ENCODE results near the gene PKN2.

Gene PKN2

DNA sequence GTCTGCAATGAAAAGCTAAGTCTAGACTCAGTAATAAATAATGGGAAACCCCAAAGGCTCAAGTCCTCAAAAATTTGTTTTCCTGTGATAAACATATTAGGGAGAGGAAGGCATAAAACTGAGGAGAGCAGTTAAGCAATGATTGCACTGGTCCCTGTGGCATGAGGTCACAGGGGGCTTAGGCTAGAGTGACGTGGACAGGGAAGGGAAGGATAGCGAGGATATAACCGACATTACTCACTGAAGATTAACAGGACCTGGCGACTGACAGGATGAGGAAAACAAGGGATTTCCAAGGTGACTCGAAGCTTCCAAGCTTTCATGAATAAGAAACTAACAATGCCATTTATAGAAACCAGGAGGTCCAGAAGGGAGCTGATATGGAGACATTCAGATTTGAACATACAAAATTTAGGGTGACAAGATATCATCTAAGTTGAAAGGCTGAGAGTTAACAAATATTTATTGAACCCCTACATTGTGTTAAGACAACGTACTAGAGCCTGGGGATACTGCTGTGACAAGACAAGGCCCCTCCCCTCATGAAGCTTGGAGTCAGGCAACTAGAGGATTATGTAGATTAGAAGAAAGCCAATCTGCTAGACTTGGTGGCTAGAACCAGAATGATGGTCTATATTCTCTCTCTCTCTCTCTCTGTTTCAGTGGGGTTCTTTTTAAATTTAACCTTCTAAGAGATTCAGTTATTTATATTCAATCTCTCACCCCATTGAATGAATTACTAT lies 33.2 kb upstream of the PKN2 start:
- H3K27ac ChIP-seq: no peak overlapping the region
- H3K9ac ChIP-seq: no peak overlapping the region
- no peak for TF ChIP-seq Cebpa-rat (IDR thresholded peaks at IDR 0.05)
- no peak overlapping the region for H3K4me2 ChIP-seq
- H3K4me1 ChIP-seq: no peaks in the 10 kb centered on the region
- no peaks in the 10 kb centered on the region for H3K27me3 ChIP-seq
- H3K9me3 ChIP-seq (replicated peaks in 1 of 11): no peaks in the 10 kb centered on the region
- H3K36me3 ChIP-seq: no peaks in the 10 kb centered on the region
- H4K20me1 ChIP-seq: no peaks in the 10 kb centered on the region
- H3K4me3 ChIP-seq: no peak overlapping the region

DNA sequence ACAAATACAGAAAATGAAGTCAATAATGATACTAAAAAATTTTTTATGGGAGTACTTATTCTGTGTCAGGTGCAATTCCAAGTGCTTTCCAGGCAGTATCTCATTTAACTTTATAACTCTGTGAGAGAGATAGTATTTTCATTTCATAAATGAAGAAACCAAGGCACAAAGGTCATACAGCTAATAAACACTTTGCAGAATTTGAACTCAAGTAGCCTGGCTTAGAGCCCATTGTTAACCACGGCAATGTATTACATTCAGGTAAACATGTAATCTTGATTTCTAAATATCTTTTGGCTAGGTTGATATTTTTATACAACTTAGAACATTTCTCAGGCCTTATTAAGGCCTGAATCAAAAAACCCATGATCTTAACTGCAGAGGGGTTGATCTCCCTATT lies 28.9 kb upstream of the PKN2 start:
- Histone ChIP-seq H4K20me1 (no peaks in the 10 kb centered on the region), H3K36me3 (no peaks in the 10 kb centered on the region), H3K9me3 (replicated peaks in 1 of 11) (no peaks in the 10 kb centered on the region), H3K27me3 (no peaks in the 10 kb centered on the region), H3K4me2 (no peak overlapping the region), H3K4me3 (no peak overlapping the region), H3K4me1 (no peaks in the 10 kb centered on the region), H3K27ac (no peak overlapping the region), H3K9ac (no peak overlapping the region)
- TF ChIP-seq Cebpa-rat (IDR thresholded peaks at IDR 0.05): no peak

GRCh38 chr1:88655685-88656299 lies 28.3 kb upstream of the PKN2 start:
- H3K36me3 ChIP-seq: no peaks in the 10 kb centered on the region
- no peaks in the 10 kb centered on the region for H4K20me1 ChIP-seq
- H3K4me2 ChIP-seq: no peak overlapping the region
- no peak for TF ChIP-seq Cebpa-rat (IDR thresholded peaks at IDR 0.05)
- H3K4me1 ChIP-seq: peaks cover 0 to under 1% (median 0%) of the 10 kb centered on the region in 10 experiments; a peak in 1 of 20 replicates
- H3K9me3 ChIP-seq (replicated peaks in 1 of 11): no peaks in the 10 kb centered on the region
- H3K27ac ChIP-seq: no peak overlapping the region
- H3K4me3 ChIP-seq: no peak overlapping the region
- H3K9ac ChIP-seq: no peak overlapping the region
- H3K27me3 ChIP-seq: no peaks in the 10 kb centered on the region

DNA sequence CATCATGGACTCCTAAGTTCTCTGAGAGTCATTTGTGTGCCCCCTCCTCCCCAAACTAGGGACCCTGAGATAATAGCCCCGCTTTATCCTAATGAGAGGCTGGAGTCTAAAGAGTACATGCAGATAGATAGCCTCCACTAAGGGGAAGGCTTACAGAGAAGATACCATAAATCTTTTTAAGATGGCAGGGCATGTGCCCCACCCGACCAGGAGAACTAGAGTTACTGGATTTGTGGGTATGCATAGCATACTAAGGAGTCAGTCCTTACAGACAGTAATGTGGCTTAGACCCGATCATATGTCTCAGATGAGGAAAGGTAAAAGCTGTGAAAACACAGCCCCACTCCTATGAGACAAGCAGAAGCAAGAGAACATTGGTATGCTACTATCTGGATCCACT lies 25.7 kb upstream of the PKN2 start:
- TF ChIP-seq Cebpa-rat (IDR thresholded peaks at IDR 0.05): no peak
- Histone ChIP-seq H3K27ac (no peak overlapping the region), H3K4me3 (no peak overlapping the region), H3K27me3 (no peaks in the 10 kb centered on the region), H3K4me2 (no peak overlapping the region), H3K9me3 (replicated peaks in 1 of 11) (no peaks in the 10 kb centered on the region), H3K9ac (no peak overlapping the region), H3K36me3 (no peaks in the 10 kb centered on the region), H4K20me1 (no peaks in the 10 kb centered on the region), H3K4me1 (peaks cover 0 to 6% (median 0%) of the 10 kb centered on the region in 10 experiments; a peak in 3 of 20 replicates)

DNA sequence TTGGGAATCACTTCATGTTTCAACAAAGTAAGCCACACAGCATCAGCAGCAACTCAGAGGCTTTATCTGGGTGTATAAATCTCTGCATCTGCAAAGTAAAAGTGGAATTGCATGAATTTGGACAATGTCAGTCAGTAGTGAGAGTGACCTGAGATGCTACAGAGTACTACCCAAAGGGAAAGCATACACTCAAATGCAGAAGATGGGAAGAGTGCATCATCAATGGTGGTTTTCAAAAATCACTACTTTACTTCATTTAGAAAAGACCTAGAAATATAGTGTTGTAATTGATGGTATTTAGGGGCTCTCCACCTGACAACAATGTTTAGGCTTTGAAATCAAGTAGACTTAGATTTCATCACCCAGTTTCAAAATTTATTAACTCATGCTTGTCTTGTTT lies 24.5 kb upstream of the PKN2 start:
- no peaks in the 10 kb centered on the region for H4K20me1 ChIP-seq
- H3K4me1 ChIP-seq: peaks cover 0 to 6% (median 0%) of the 10 kb centered on the region in 10 experiments; a peak in 3 of 20 replicates
- no peaks in the 10 kb centered on the region for H3K36me3 ChIP-seq
- H3K9ac ChIP-seq: no peak overlapping the region
- no peak for TF ChIP-seq Cebpa-rat (IDR thresholded peaks at IDR 0.05)
- no peak overlapping the region for H3K4me3 ChIP-seq
- no peak overlapping the region for H3K4me2 ChIP-seq
- H3K27ac ChIP-seq: no peak overlapping the region
- H3K9me3 ChIP-seq (replicated peaks in 1 of 11): no peaks in the 10 kb centered on the region
- H3K27me3 ChIP-seq: no peaks in the 10 kb centered on the region

DNA sequence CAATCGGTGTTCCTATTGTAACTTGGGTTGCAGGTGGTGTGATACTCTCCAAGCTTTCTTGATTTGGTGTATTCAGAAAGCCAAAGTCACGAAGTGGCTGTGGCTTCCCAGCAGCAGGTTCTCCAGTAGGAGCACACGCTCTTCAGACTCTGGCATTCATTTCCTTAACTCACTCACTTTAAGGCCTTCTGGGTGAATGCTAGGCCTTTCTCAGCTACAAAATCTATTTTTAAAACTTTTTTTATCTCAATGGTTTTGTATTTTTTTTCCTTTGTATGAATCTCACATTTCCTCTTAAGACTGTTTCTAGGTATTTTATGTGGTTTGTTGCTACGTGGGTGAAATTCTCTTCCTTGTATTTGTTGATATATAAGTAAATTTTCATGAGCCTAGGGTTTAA lies 22.9 kb upstream of the PKN2 start:
- H3K4me2 ChIP-seq: peak overlapping the region in 2 of 11 experiments; percentile 7 to 14; a peak in 2 of 22 replicates

GRCh38 chr1:88661951-88662699 lies 21.9 kb upstream of the PKN2 start:
- Histone ChIP-seq H3K36me3 (no peaks in the 10 kb centered on the region), H3K27me3 (no peaks in the 10 kb centered on the region), H3K27ac (no peak overlapping the region), H4K20me1 (no peaks in the 10 kb centered on the region), H3K9ac (no peak overlapping the region), H3K4me2 (no peak overlapping the region), H3K9me3 (replicated peaks in 1 of 11) (no peaks in the 10 kb centered on the region), H3K4me1 (peaks cover 0 to 6% (median 0%) of the 10 kb centered on the region in 10 experiments; a peak in 3 of 20 replicates), H3K4me3 (no peak overlapping the region)
- no peak for TF ChIP-seq Cebpa-rat (IDR thresholded peaks at IDR 0.05)

More for the DNA sequence above, 22.9 kb upstream of the PKN2 start:
- Histone ChIP-seq H3K4me1 (peaks cover 0 to 6% (median 0%) of the 10 kb centered on the region in 10 experiments; a peak in 3 of 20 replicates), H3K27ac (no peak overlapping the region), H4K20me1 (no peaks in the 10 kb centered on the region), H3K9ac (no peak overlapping the region), H3K27me3 (no peaks in the 10 kb centered on the region), H3K9me3 (replicated peaks in 1 of 11) (no peaks in the 10 kb centered on the region), H3K36me3 (no peaks in the 10 kb centered on the region), H3K4me3 (no peak overlapping the region)
- TF ChIP-seq Cebpa-rat (IDR thresholded peaks at IDR 0.05): no peak

DNA sequence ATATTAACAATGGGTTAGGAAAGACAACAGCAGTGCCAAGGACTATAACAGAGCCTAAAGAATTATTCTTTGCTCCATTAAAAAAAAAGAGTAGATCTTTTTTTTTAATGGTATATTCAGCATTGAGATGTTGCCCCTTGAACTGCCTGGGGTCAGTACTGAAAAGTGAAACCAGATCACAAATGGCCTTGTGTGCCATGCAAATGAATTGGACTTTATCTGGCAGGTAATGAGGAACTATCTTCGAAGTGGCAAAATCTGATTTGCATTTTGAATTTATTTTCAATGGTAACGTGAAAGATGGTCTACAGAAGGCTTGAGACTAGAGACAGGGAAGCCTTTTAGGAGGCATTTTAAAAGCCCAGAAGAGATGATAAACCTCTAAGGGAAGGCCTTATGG lies 21.4 kb upstream of the PKN2 start:
- no peak overlapping the region for H3K4me2 ChIP-seq
- H3K27ac ChIP-seq: no peak overlapping the region
- no peak overlapping the region for H3K9ac ChIP-seq
- TF ChIP-seq Cebpa-rat (IDR thresholded peaks at IDR 0.05): no peak
- H3K9me3 ChIP-seq (replicated peaks in 1 of 11): no peaks in the 10 kb centered on the region
- no peaks in the 10 kb centered on the region for H3K27me3 ChIP-seq
- no peaks in the 10 kb centered on the region for H3K36me3 ChIP-seq
- H4K20me1 ChIP-seq: no peaks in the 10 kb centered on the region
- H3K4me3 ChIP-seq: no peak overlapping the region
- H3K4me1 ChIP-seq: peaks cover 0 to 6% (median 0%) of the 10 kb centered on the region in 10 experiments; a peak in 3 of 20 replicates

DNA sequence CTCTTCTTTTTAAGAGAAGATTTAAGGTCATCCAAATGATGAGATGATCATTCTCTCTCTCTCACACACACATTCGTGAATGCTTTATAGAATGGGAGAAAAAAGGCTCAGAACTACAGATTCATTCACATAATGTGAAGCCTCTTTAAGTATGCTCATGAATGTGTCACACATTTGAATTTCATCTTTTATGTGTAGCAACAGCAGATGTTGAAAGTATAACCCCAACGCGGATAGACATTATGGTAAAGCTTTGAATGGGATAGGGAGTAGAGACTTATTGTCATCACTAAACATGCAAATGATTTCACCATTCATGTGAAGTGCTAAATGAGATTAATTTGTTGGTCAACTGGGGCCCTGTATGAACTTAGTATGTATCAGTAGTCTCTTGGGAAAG lies 15.7 kb upstream of the PKN2 start:
- Histone ChIP-seq H3K9ac (no peak overlapping the region), H3K4me3 (no peak overlapping the region), H3K9me3 (replicated peaks in 1 of 11) (no peaks in the 10 kb centered on the region), H3K4me1 (no peaks in the 10 kb centered on the region), H3K27ac (no peak overlapping the region), H3K4me2 (no peak overlapping the region), H4K20me1 (no peaks in the 10 kb centered on the region), H3K27me3 (no peaks in the 10 kb centered on the region), H3K36me3 (no peaks in the 10 kb centered on the region)
- no peak for TF ChIP-seq Cebpa-rat (IDR thresholded peaks at IDR 0.05)
